CD4-positive, alpha-beta T cell treated with Interferon alpha-2 for 1 hour (primary cell): ENCODE results near the gene DBN1.
"Not testable (repeated sequence)": the region's sequence is repeated elsewhere in the genome, so short reads cannot be mapped to it uniquely, and the experiment has no call there.

Experiments used
- DNase-seq, 2 donors: peaks; one replicate each; pipeline ENCODE4 v3.0.0-alpha.2; 2020 to 2022

DBN1 gene

GRCh38 chr5:177427211-177427822 is 46.1 kb downstream of the DBN1 start:
- DNase-seq, result no peak

- DNase-seq, result peak; percentile 68 to 80
Measured at GRCh38 chr5:177426566-177427210, 46.7 kb downstream of the DBN1 start, which contains the start of gene GRK6. Gene GRK6 (plus strand): TSS chr5:177426676. CDS start chr5:177426846, 170 bp downstream.

- DNase-seq, result peak; percentile 100
Measured at GRCh38 chr5:177425801-177426565, 47.5 kb downstream of the DBN1 start.

DNA sequence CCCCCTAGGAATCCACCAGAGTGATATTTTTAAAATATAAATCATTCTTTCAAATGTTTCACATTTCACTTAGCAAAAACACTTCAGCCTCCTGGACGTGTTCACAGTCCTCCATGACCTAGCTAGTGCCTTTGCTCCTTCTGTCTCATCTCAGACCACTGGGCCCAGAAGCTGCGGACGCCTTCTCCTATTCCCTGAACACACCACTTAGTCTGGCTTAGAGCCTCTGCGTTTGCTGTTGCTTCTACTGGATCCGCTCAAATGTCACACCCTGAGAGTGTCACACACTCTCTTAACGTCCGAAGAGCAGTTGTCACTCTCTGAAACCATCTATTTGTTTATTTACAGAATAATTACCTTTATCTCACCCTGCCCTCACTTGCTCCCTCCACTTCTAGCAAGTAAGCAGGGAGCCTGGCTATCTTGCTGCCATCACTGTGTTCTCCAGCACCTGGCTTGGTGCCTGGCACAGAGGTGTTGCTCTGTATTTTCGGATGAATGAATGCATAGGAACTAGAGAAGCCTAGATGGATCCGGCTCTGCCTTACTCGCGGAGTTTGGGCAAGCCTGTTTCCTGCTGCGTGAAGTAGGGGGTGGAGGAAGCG is 48.1 kb downstream of the DBN1 start:
- no peak for DNase-seq

GRCh38 chr5:177423671-177424070 is 49.8 kb downstream of the DBN1 start:
- no peak for DNase-seq

DNA sequence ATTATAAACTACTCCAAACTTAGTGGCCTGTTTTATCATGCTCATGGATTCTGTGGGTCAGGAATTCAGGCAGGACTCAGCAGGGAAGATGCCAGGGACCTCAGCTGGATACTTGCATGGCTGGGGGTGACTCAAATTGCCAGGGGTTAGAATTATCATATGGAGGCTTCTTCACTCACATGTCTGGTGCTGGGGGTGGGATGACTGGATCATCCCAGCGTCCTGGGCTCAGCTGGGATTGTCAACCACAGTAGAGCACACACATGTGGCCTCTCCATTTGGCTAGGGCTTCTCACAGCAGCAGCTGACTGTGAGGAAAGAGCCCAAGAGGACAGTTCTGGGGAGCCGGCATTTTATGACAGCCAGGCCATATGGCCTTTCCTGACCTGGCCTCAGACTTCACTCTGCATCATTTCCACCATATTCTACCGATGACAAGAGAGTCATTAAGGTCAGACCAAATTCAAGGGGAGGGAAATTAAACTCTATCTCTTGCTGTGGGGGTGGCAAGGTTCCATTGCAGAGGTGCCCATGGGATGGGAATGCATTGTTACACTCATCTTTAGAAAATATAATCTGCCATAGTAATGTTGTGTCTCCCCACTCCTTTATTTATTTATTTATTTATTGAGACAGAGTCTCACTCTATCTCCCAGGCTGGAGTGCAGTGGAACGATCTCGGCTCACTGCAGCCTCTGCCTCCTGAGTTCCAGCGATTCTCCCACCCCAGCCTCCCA is 52.2 kb downstream of the DBN1 start:
- DNase-seq, result no peak

DNA sequence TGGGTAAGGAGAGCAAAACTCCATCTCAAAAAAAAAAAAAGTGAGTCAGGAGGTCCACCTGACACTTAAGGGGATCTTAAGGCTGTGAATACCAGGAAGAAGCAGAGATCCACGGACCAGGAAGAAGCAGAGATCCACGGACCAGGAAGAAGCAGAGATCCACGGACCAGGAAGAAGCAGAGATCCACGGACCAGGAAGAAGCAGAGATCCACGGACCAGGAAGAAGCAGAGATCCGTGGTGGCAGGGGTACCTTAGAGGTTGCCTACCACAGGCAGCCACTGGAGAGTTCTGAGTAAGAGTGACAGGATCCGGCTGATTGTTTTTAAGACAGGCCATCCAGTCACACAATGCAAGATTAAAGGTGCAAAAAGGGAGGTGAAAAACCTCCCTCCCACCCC is 53.0 kb downstream of the DBN1 start:
- not testable (repeated sequence) for DNase-seq

GRCh38 chr5:177419046-177419445 is 54.4 kb downstream of the DBN1 start:
- no peak for DNase-seq

DNA sequence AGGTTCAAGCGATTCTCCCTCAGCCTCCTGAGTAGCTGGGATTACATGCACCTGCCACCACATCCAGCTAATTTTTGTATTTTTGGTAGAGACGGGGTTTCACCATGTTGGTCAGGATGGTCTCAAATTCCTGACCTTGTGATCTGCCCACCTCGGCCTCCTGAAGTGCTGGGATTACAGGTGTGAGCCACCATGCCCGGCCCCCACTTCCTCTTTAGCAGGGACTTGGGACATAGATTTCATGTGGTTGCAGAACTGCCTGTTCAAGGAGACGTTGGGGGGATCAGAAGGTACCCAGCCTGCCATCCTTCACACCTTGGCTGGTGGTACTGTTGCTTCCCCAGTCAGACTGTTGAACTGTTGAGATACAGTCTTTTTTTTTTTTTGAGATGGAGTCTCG is 56.4 kb downstream of the DBN1 start:
- DNase-seq, result not testable (repeated sequence)

GRCh38 chr5:177414481-177414880 is 59.0 kb downstream of the DBN1 start:
- no peak for DNase-seq

- DNase-seq, result peak in 1 of 2 donors; percentile 82
Measured at GRCh38 chr5:177412603-177413233, 60.7 kb downstream of the DBN1 start.

DNA sequence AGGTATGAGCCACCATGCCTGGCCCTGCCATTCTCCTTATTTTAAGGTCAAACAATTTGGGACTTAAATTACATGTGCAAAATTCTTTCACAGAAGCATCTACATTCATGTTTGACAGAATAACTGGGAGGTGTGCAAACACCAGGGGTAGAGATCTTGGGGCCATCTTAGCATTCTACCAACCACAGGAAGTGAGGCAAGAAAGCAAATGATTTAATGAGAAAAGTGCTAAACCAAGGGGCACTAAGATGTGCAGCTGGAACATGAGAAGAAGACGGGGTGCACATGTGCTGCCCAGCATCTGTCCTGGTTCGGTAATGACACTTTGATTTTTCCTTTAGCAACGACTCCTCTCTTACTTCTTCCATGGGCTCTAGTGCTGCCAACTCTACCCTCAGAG is 62.9 kb downstream of the DBN1 start:
- no peak for DNase-seq

DNA sequence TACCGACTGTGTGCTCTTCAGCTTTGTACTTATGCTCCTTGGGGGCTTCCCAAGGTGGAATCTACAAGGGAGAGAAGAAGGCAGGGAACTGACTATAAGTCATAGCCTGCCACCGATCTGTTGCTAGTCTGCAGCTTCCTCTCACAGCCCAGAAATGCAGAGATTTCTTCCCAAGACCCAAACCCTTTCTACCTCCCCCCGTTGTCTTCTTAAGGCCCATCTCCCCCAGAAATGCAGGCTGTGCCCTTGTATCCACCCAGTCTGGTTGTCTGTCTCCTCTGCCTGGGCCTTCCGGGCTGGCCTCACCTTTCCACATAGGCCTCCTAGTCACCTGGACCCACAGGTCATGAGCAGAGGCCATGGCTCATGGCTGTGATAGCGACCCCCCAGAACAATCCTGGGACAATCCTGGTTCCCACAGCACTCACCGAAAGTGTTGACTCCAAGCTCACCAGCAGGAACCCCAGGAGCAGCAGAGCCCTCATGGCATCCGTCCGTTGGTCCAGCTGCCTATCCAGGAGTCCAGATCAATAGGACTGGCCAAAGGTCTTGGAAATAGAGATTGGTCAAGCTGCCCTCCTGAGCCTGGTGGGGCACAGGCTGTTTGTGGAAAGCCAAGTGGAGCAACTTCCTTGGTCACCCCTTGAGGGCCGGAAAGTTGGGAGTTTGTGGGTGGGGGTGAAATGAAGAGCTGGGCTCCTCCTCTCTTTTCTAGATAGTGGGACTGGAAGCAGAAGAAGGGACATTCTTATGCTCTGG is 64.2 kb downstream of the DBN1 start, which contains the start of gene F12:
Gene F12, minus strand, starts transcription at position 522 of the 759 bp plus-strand sequence. Its CDS starts 37 bp downstream, at position 485.
- DNase-seq, result no peak
